ENCODE measurements around the gene PLOD2.

DNA sequence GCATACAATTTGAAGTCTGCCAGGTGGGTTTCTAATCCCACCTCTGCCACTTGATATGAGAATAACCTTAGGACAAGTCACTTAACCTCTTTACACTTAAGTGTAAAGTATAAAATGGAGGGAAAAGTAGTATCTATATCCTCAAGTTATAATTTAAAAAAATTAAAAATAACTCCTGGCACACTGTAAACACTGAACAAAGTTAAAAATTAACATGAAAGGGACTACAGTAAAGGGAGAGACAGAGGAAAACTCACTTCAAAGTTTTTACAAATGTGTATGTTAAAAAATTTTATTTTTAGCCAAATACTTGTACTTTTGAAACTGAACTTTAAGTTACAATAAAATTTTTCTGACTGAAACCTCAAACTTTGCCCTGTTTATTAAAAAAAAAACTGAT is 49.6 kb downstream of the PLOD2 start:
- TF ChIP-seq, protein P1, sequence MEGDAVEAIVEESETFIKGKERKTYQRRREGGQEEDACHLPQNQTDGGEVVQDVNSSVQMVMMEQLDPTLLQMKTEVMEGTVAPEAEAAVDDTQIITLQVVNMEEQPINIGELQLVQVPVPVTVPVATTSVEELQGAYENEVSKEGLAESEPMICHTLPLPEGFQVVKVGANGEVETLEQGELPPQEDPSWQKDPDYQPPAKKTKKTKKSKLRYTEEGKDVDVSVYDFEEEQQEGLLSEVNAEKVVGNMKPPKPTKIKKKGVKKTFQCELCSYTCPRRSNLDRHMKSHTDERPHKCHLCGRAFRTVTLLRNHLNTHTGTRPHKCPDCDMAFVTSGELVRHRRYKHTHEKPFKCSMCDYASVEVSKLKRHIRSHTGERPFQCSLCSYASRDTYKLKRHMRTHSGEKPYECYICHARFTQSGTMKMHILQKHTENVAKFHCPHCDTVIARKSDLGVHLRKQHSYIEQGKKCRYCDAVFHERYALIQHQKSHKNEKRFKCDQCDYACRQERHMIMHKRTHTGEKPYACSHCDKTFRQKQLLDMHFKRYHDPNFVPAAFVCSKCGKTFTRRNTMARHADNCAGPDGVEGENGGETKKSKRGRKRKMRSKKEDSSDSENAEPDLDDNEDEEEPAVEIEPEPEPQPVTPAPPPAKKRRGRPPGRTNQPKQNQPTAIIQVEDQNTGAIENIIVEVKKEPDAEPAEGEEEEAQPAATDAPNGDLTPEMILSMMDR (IDR thresholded peaks at IDR 0.05) = no peak
- TF ChIP-seq POLR2A (IDR thresholded peaks at IDR 0.05) = no peak

All from tibial nerve (tissue), 3 donors.